ENCODE measurements around the gene NLRC3. TPM values are rescaled to one million over a fixed set of nuclear protein-coding genes. Genes with fewer than 3 reads are reported as not detected.

The NLRC3 gene
- total RNA-seq, 1 donor from 2014 or later: 0.04 TPM

DNA sequence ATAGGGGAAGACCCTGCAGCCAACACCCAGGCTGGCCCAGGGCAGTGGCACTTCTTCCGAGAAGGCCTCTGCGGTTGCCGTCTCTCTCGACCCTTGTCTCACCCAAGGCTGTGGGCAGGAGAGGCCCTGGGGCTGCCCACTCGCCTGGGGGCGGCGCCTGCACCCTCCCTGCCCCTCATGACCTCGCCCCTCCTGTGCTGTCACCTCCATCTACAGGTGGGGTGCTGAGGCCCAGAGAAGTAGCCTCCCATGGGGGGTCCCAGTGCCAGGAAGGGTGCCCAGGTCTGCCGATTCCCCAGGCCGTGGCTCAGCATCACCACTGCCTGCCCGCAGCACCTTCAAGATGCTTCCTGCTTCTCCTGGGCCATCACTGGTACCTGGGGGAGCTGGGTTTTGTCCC is 992 bp downstream of the NLRC3 start:
- H3K36me3 ChIP-seq (ENCODE audit: control insufficient read depth, insufficient read depth, low read length): no peaks in the 10 kb centered on the region
- no peak overlapping the region for H3K4me3 ChIP-seq (ENCODE audit: low read depth, low read length)
- H3K27me3 ChIP-seq (ENCODE audit: control insufficient read depth, insufficient read depth, low read length): no peaks in the 10 kb centered on the region
- TF ChIP-seq, protein P1, sequence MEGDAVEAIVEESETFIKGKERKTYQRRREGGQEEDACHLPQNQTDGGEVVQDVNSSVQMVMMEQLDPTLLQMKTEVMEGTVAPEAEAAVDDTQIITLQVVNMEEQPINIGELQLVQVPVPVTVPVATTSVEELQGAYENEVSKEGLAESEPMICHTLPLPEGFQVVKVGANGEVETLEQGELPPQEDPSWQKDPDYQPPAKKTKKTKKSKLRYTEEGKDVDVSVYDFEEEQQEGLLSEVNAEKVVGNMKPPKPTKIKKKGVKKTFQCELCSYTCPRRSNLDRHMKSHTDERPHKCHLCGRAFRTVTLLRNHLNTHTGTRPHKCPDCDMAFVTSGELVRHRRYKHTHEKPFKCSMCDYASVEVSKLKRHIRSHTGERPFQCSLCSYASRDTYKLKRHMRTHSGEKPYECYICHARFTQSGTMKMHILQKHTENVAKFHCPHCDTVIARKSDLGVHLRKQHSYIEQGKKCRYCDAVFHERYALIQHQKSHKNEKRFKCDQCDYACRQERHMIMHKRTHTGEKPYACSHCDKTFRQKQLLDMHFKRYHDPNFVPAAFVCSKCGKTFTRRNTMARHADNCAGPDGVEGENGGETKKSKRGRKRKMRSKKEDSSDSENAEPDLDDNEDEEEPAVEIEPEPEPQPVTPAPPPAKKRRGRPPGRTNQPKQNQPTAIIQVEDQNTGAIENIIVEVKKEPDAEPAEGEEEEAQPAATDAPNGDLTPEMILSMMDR (IDR thresholded peaks at IDR 0.05; ENCODE audit: insufficient read depth, low read length, poor library complexity, severe bottlenecking): no peak
- DNase-seq (ENCODE audit: low read depth): no peak

DNA sequence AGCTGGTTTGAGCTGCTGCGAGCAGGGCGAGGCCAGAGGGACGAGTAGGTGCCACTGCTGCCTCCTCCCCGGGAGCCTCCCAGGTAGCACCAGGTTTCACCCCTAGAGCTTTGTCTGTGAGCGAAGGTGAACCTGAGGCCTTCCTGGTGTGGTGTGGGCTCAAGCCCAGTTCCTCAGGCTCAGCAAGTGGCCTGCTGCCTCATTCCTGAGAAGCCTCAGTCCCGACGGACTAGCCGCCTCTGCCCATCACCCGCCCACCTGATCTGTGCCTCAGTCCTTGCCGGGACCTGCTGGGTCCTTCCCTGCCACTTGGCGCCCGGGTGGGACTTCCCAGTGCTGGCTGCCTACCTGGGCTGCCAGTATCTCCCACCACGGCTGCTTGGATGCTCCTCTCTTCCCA is 1.7 kb downstream of the NLRC3 start:
- Histone ChIP-seq H3K4me3 (ENCODE audit: low read depth, low read length) (no peak overlapping the region), H3K27me3 (ENCODE audit: control insufficient read depth, insufficient read depth, low read length) (no peaks in the 10 kb centered on the region), H3K36me3 (ENCODE audit: control insufficient read depth, insufficient read depth, low read length) (no peaks in the 10 kb centered on the region)
- no peak for DNase-seq (ENCODE audit: low read depth)
- TF ChIP-seq, protein P1 (IDR thresholded peaks at IDR 0.05; ENCODE audit: insufficient read depth, low read length, poor library complexity, severe bottlenecking): no peak

DNA sequence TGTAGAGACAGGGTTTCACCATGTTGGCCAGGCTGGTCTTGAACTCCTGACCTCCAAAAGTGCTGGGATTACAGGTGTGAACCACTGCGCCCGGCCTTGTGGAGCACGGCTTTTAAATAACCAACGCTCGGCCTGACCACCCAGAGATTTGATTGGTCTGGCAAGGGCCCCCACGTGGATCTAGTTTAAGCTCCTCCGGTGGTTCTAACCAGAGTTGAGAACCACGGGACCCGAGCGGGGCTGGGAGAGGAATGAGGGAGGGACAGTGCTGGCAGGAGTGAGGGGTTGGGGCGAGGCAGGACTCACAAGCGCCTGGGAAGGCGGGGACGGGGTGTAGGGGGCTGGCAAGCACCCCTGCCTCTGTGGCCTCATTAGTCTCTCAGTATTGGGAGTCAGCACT is 3.0 kb downstream of the NLRC3 start:
- TF ChIP-seq, protein P1 (IDR thresholded peaks at IDR 0.05; ENCODE audit: insufficient read depth, low read length, poor library complexity, severe bottlenecking): no peak
- Histone ChIP-seq H3K4me3 (ENCODE audit: low read depth, low read length) (no peak overlapping the region), H3K27me3 (ENCODE audit: control insufficient read depth, insufficient read depth, low read length) (no peaks in the 10 kb centered on the region), H3K36me3 (ENCODE audit: control insufficient read depth, insufficient read depth, low read length) (no peaks in the 10 kb centered on the region)
- DNase-seq (ENCODE audit: low read depth): no peak

DNA sequence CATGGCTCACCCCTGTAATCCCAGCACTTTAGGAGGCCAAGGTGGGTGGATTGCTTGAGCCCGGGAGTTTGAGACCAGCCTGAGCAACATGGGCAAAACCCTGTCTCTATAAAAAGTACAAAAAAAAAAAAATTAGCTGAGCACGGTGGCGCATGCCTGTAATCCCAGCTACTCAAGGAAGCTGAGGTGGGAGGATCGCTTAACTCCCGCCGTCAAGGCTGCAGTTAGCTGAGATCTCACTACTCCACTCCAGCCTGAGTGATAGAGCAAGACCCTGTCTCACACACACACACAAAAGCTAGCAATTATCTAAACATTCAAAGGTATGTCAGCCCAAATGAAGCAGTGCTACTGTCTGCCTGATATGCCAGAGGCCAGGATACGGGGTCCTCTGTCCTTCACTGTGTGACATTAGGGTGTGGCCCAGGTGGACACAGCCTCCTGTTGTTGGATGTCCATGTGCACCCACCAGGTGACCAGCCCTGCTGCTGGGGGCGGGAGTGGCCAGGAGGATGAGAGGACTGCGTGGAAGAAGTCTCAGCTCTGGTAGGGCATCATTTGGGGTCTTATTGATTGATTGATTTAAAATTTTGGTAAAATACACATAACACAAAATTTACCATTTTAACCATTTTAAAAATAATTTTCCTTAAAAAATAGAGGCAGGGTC is 3.9 kb downstream of the NLRC3 start:
- H3K27me3 ChIP-seq (ENCODE audit: control insufficient read depth, insufficient read depth, low read length): no peaks in the 10 kb centered on the region
- no peaks in the 10 kb centered on the region for H3K36me3 ChIP-seq (ENCODE audit: control insufficient read depth, insufficient read depth, low read length)
- DNase-seq (ENCODE audit: low read depth): no peak
- no peak overlapping the region for H3K4me3 ChIP-seq (ENCODE audit: low read depth, low read length)
- TF ChIP-seq, protein P1 (IDR thresholded peaks at IDR 0.05; ENCODE audit: insufficient read depth, low read length, poor library complexity, severe bottlenecking): no peak

- TF ChIP-seq, protein P1 (IDR thresholded peaks at IDR 0.05; ENCODE audit: insufficient read depth, low read length, poor library complexity, severe bottlenecking): no peak
- Histone ChIP-seq H3K4me3 (ENCODE audit: low read depth, low read length) (no peak overlapping the region), H3K27me3 (ENCODE audit: control insufficient read depth, insufficient read depth, low read length) (no peaks in the 10 kb centered on the region), H3K36me3 (ENCODE audit: control insufficient read depth, insufficient read depth, low read length) (no peaks in the 10 kb centered on the region)
- no peak for DNase-seq (ENCODE audit: low read depth)
Measured at GRCh38 chr16:3570420-3571062, 6.7 kb downstream of the NLRC3 start.

GRCh38 chr16:3569851-3570250 is 7.4 kb downstream of the NLRC3 start:
- Histone ChIP-seq H3K36me3 (ENCODE audit: control insufficient read depth, insufficient read depth, low read length) (no peaks in the 10 kb centered on the region), H3K4me3 (ENCODE audit: low read depth, low read length) (no peak overlapping the region), H3K27me3 (ENCODE audit: control insufficient read depth, insufficient read depth, low read length) (no peaks in the 10 kb centered on the region)
- DNase-seq (ENCODE audit: low read depth): no peak
- TF ChIP-seq, protein P1 (IDR thresholded peaks at IDR 0.05; ENCODE audit: insufficient read depth, low read length, poor library complexity, severe bottlenecking): no peak

Data from kidney epithelial cell (primary cell).